GM12801 (cell line): Measurements from ENCODE around the gene TBC1D22A.

Experiments
- TF ChIP-seq, protein P1 (sequence below): IDR thresholded peaks from one replicate; pipeline ENCODE4 v1.5.1; 2011; ENCODE audit warnings: control low read depth; ENCODE audit not compliant: insufficient read length; ENCODE audit errors: extremely low read depth

The TBC1D22A gene

DNA sequence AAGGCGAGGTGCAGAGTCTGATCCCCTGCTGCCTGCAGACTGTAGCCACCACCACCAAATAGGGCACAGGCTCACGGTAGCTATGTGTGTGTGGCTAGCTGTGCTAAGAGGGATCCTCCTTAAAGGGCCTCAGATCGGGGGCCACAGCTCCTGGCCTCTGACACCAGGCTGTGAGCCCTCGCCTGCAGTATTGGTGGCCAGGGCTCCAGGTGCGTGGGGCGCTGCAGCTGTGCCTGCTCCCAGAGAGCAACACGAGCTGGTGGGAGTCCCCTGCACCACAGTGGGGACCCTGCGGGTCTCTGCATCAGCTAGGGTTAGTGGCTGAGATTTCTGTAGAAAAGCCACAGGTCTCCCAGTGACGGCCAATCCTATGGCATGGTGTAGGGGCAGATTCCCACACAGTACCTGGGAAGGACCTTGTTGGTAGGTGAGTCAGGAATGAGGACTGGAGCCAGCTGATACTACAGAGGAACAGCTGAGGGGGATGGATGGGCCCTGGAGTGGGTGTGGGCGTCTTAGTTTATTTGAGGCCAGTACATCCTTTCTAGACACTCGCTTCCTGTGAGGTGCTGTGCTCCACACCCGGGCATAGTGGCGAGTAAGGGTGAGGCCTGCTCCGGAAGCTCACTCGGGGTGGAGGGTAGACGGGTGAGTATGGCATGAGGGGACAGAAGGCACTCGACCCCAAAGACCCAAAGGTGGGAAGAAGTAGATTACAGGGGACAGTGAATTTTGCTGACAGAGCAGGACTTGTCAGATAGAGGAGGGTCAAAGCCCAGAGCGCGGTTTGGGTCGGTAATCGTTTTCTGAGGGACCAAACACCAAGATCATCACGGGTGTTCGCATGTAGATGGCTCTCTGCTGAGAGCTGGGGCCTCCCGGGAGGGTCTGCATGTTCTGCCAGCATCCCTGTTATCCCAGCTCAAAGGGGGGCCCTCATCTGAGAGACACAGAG is 212.5 kb downstream of the TBC1D22A start:
- TF ChIP-seq, protein P1, sequence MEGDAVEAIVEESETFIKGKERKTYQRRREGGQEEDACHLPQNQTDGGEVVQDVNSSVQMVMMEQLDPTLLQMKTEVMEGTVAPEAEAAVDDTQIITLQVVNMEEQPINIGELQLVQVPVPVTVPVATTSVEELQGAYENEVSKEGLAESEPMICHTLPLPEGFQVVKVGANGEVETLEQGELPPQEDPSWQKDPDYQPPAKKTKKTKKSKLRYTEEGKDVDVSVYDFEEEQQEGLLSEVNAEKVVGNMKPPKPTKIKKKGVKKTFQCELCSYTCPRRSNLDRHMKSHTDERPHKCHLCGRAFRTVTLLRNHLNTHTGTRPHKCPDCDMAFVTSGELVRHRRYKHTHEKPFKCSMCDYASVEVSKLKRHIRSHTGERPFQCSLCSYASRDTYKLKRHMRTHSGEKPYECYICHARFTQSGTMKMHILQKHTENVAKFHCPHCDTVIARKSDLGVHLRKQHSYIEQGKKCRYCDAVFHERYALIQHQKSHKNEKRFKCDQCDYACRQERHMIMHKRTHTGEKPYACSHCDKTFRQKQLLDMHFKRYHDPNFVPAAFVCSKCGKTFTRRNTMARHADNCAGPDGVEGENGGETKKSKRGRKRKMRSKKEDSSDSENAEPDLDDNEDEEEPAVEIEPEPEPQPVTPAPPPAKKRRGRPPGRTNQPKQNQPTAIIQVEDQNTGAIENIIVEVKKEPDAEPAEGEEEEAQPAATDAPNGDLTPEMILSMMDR = no peak

DNA sequence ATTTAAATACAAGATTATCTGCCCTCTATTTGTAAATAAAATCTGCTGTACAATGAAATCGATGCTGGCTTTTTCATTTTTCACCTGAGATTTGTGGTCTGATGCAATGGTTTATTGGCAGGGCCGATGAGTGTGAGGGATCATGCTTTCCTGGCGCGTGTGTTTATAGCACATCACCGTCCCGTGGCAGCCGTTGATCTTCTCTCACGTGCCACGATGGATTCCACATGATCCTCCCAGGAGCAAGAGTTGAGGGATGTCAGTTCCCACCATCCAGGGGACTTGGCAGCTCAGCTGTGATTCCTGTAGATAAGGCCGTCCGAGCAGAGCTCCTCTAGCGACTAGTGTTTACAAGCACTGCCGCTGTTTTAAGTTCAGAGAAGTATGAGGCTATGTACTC is 213.7 kb downstream of the TBC1D22A start:
- TF ChIP-seq, protein P1 = no peak

DNA sequence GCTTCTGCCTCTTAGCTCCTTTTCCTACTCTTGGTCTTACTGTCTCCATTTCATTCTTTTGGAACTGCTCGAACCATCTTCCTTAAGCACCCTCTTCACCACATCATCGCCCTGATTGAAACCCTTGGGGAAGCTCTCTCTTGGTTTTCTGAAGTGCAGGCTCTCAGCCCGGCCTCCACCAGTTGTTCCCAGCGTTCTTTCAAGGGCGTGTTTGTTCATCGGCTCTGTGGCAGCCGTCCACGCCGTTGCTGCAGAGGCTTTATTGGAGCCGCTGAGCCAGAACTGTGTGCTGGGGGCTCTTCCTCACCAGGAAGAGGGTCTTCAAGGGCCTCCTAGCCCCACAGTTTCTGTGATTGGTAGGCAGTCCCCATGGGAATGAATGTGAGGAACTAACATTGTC is 214.1 kb downstream of the TBC1D22A start:
- TF ChIP-seq, protein P1 = no peak

DNA sequence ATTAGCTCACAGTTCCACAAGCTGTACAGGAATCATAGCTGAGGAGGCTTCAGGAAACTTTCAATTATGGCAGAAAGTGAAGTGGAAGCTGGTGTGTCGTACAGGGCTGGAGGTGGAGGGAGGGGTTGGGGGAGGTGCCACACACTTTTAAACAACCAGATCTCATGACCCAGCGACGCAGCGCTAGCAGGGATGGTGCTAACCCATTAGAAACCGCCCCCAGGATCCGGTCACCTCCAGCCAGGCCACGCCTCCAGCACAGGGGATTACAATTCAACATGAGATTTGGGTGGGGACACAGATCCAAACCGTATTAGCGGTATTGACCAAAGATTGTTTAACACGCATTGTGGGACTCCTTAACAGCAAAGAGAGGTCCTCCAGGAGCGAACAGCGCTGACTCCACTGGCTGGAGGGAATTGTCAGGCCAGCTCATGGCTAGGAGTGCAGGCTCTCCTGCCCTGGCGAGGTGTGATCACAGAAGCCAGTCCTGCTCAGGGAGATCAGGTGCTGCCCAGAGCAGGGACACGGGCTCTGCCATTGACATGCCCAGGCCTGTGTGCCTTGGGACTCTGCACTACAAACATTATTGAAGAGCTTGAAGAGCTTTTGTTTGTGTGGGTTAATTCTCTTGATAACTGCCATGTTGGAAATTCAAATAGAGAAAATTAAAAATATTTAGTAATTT is 215.3 kb downstream of the TBC1D22A start:
- TF ChIP-seq, protein P1 = no peak

DNA sequence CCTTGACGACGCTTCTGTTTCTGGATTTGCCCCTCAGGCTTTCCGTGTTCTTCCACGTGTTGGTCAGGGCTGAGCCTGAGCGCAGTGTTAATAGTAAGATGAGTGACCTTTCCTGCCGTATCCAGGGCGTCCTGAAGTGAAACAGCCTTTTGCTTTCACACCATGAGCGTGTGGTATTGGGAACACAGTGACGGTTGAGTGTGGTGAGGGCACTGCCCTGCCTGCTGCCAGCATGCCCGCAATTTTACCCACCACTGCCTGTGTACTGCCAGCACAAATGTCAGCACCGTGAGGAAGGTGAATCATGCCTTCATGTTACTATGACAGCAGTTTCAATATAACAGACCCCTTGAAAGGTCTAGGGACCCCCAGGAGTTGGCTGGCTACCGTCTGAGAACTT is 217.1 kb downstream of the TBC1D22A start:
- TF ChIP-seq, protein P1 = no peak

DNA sequence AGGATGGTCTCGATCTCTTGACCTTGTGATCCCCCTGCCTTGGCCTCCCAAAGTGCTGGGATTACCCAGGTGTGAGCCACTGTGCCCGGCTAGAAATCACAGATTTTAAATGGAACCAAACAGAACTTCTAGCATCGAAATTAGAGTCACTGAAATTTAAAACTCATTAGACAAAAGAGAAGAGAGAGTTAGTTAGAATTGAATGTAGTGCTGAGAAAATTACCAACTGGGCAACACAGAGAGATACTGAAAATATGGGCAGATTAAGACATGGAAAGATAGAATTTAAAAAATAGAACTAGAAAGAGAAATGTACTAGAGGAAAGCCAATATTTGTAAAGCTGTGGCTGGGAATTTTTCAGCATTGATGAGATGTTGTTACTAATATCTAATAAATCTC is 217.9 kb downstream of the TBC1D22A start:
- TF ChIP-seq, protein P1 = no peak

DNA sequence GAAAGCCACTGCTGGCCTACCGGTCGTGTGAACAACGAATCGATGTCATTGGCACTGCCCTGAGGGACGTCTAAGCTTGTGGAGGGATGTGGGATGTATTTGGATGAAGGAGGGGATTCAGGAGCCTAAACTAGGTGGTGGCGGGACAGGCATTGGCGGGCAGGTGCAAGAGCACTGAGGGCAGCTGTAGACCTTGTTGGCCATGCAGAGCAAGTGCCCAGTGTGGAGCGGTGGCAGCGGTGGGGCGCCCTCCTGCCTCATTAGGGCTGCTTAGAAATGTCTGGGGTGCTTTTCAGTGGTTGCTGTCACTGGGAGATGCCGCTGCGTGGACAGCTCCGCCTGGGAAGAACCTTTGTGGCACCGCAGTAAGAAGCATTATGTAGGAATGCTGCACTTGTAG is 220.2 kb downstream of the TBC1D22A start:
- TF ChIP-seq, protein P1 = no peak
